OCI-LY1 (cell line): Measurements from ENCODE around the gene FLII.

Experiments
- H2AFZ ChIP-seq: fragments of 200-600 bp; sonication (generic), shearing (Covaris generic); 2 replicates; pipeline ENCODE4 v1.6.0; 2014; ENCODE audit warnings: antibody characterized with exemption, mild to moderate bottlenecking, low read length
- H3F3A ChIP-seq: fragments of 200-600 bp; sonication (generic), shearing (Covaris generic); 2 replicates; pipeline ENCODE4 v1.6.0; 2014; ENCODE audit warnings: mild to moderate bottlenecking, antibody characterized with exemption, low read length, moderate library complexity; ENCODE audit not compliant: insufficient read depth
- H3K27ac ChIP-seq: fragments of 200-600 bp; sonication (generic); 2 replicates; pipeline ENCODE4 v1.5.1; 2014; ENCODE audit warnings: low read length, mixed run types, mild to moderate bottlenecking, low read depth; ENCODE audit not compliant: poor library complexity, severe bottlenecking
- H3K27me3 ChIP-seq: fragments of 200-600 bp; sonication (generic); 2 replicates; pipeline ENCODE4 v1.6.0; 2014; ENCODE audit warnings: antibody characterized with exemption, mild to moderate bottlenecking, low read length, moderate library complexity; ENCODE audit not compliant: insufficient read depth
- H3K36me3 ChIP-seq: fragments of 200-600 bp; sonication (generic); 2 replicates; pipeline ENCODE4 v1.6.1; 2014; ENCODE audit warnings: mild to moderate bottlenecking, antibody characterized with exemption, low read length, moderate library complexity, mixed read lengths; ENCODE audit not compliant: insufficient read depth
- H3K4me1 ChIP-seq: fragments of 200-600 bp; sonication (generic); 2 replicates; pipeline ENCODE4 v1.5.1; 2014; ENCODE audit warnings: mild to moderate bottlenecking, low read length, moderate library complexity; ENCODE audit not compliant: insufficient read depth, severe bottlenecking
- H3K4me2 ChIP-seq: fragments of 200-600 bp; sonication (generic), shearing (Covaris generic); 2 replicates; pipeline ENCODE4 v1.6.1; 2014; ENCODE audit warnings: low read length
- H3K4me3 ChIP-seq: fragments of 200-600 bp; sonication (generic); 2 replicates; pipeline ENCODE4 v1.5.1; 2014; ENCODE audit warnings: low read length, low read depth, mild to moderate bottlenecking, mixed read lengths; ENCODE audit not compliant: poor library complexity, severe bottlenecking
- H3K79me2 ChIP-seq: fragments of 200-600 bp; shearing (Covaris generic); 2 replicates; pipeline ENCODE4 v1.6.1; 2016; ENCODE audit warnings: mixed run types, low read length, mixed read lengths; ENCODE audit not compliant: insufficient read depth
- H3K9ac ChIP-seq: fragments of 200-600 bp; sonication (generic), shearing (Covaris generic); 2 replicates; pipeline ENCODE4 v1.6.1; 2014; ENCODE audit warnings: mild to moderate bottlenecking, low read length, mixed read lengths
- H3K9me2 ChIP-seq: fragments of 200-600 bp; sonication (generic), shearing (Covaris generic); 2 replicates; pipeline ENCODE4 v1.6.1; 2014; ENCODE audit warnings: low read depth, mild to moderate bottlenecking, low read length, mixed read lengths
- H3K9me3 ChIP-seq: fragments of 200-600 bp; shearing (Covaris generic); 2 replicates; pipeline ENCODE4 v1.6.1; 2014; ENCODE audit warnings: low read length, mixed read lengths
- H4K20me1 ChIP-seq: fragments of 200-600 bp; sonication (generic), shearing (Covaris generic); 2 replicates; pipeline ENCODE4 v1.6.0; 2016; ENCODE audit warnings: mild to moderate bottlenecking, low read length; ENCODE audit not compliant: insufficient read depth
- EZH2 ChIP-seq: fragments of 200-600 bp; sonication (generic), shearing (Covaris generic); IDR thresholded peaks from 2 replicates; pipeline ENCODE4 v1.8.0; 2017; ENCODE audit warnings: borderline replicate concordance, mixed run types, mild to moderate bottlenecking, antibody characterized with exemption, low read length, moderate library complexity, mixed read lengths
- TF ChIP-seq, protein P1 (sequence below): fragments of 200-600 bp; sonication (generic), shearing (Covaris generic); IDR thresholded peaks from 2 replicates; pipeline ENCODE4 v1.5.1; 2017; ENCODE audit warnings: mild to moderate bottlenecking, antibody characterized with exemption, low read length, moderate library complexity, mixed read lengths

The FLII gene

DNA sequence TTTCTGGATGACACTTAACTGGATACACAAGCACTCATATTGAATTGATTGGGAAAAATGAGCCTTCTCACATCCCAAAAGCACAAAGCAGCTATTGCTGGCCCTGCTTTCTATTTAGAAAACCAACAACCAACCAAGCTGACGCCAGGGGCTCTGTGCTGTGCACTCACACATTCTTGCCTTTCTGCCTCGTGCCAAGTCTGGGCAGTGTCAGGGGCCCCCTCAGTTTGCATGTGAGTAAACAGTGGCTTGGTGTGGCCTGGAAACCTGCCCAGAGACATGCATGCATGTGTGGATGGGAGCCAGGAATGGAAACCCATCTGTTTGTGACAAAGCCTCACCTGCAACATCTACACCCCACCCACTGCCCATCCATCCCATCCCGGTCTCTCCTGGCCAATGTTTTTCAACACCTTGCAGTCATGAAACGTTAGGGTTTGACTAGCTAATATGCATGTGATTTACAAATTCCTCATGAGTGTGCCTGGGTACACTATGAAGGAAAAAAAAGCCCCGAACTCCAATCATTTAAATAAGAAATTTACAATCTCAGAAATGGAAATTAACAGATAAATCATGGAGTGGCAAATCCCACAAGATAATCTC is 22.3 kb upstream of the FLII start:
- Histone ChIP-seq H3K36me3 (peaks cover 93% of the 10 kb centered on the region), H3K9me2 (no peaks in the 10 kb centered on the region)
- TF ChIP-seq EZH2: no peak
- TF ChIP-seq, protein P1, sequence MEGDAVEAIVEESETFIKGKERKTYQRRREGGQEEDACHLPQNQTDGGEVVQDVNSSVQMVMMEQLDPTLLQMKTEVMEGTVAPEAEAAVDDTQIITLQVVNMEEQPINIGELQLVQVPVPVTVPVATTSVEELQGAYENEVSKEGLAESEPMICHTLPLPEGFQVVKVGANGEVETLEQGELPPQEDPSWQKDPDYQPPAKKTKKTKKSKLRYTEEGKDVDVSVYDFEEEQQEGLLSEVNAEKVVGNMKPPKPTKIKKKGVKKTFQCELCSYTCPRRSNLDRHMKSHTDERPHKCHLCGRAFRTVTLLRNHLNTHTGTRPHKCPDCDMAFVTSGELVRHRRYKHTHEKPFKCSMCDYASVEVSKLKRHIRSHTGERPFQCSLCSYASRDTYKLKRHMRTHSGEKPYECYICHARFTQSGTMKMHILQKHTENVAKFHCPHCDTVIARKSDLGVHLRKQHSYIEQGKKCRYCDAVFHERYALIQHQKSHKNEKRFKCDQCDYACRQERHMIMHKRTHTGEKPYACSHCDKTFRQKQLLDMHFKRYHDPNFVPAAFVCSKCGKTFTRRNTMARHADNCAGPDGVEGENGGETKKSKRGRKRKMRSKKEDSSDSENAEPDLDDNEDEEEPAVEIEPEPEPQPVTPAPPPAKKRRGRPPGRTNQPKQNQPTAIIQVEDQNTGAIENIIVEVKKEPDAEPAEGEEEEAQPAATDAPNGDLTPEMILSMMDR: no peak

DNA sequence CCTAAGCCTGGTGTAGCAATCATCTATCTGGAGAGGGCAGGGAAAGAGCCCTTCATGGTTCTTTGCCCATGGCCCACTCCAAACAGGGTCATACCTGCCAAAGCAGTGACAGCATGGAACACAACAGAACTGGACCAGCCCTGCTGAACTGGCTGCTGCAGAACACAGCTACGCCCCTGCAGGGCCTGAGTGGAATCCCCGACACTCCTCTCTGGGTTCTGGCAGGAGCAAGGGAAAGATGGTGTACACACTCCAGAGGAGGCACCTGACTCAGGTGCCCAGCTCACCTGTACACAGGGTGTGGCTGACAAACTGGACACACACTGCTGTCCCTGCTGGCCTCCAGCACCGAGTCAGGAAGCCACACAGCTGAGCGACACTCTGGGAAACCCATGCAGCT is 21.7 kb upstream of the FLII start:
- no peaks in the 10 kb centered on the region for H3K9me3 ChIP-seq
- no peak overlapping the region for H2AFZ ChIP-seq
- H3K4me3 ChIP-seq: no peak overlapping the region
- no peak for TF ChIP-seq EZH2
- TF ChIP-seq, protein P1: no peak
- no peak overlapping the region for H3K4me2 ChIP-seq
- no peaks in the 10 kb centered on the region for H3K9me2 ChIP-seq
- no peak overlapping the region for H3K27ac ChIP-seq
- H4K20me1 ChIP-seq: no peaks in the 10 kb centered on the region
- no peaks in the 10 kb centered on the region for H3K27me3 ChIP-seq
- no peaks in the 10 kb centered on the region for H3K4me1 ChIP-seq
- H3K36me3 ChIP-seq: peaks cover 88% of the 10 kb centered on the region
- H3K9ac ChIP-seq: no peak overlapping the region
- no peaks in the 10 kb centered on the region for H3K79me2 ChIP-seq
- H3F3A ChIP-seq: no peaks in the 10 kb centered on the region

More for the DNA sequence above, 22.3 kb upstream of the FLII start:
- Histone ChIP-seq H4K20me1 (no peaks in the 10 kb centered on the region), H3K9me3 (no peaks in the 10 kb centered on the region), H3K27ac (no peak overlapping the region), H2AFZ (no peak overlapping the region), H3K4me3 (no peak overlapping the region), H3K9ac (no peak overlapping the region), H3K4me2 (no peak overlapping the region), H3K79me2 (no peaks in the 10 kb centered on the region), H3K27me3 (no peaks in the 10 kb centered on the region), H3F3A (no peaks in the 10 kb centered on the region), H3K4me1 (no peaks in the 10 kb centered on the region)

DNA sequence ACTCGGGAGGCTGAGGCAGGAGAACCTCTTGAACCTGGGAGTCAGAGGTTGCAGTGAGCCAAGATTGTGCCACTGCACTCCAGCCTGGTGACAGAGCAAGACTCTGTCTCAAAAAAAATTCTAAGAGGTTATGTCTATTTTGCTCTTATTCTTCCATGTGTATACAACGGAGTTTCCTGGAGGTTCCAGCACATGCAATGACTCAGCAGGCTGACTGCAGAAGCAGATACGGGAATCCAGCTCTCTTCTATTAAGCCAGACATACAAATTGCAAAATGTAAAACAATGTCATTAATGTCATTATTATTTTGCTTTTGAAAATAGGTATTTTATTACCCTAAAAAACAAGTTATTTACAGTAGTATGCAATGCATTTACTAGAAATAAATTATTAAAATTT is 20.3 kb upstream of the FLII start:
- Histone ChIP-seq H3K9me2 (no peaks in the 10 kb centered on the region), H3K9ac (no peak overlapping the region), H2AFZ (no peak overlapping the region), H3K27me3 (no peaks in the 10 kb centered on the region), H3K4me2 (no peak overlapping the region), H3K36me3 (peaks cover 87% of the 10 kb centered on the region), H3K79me2 (no peaks in the 10 kb centered on the region), H3F3A (no peaks in the 10 kb centered on the region), H3K27ac (no peak overlapping the region), H4K20me1 (no peaks in the 10 kb centered on the region), H3K4me1 (no peaks in the 10 kb centered on the region), H3K9me3 (no peaks in the 10 kb centered on the region), H3K4me3 (no peak overlapping the region)
- TF ChIP-seq, protein P1: no peak
- TF ChIP-seq EZH2: no peak
